ENCODE data around the gene AZU1.
"Not testable (repeated sequence)": the region's sequence is repeated elsewhere in the genome, so short reads cannot be mapped to it uniquely, and the experiment has no call there.

Gene AZU1

DNA sequence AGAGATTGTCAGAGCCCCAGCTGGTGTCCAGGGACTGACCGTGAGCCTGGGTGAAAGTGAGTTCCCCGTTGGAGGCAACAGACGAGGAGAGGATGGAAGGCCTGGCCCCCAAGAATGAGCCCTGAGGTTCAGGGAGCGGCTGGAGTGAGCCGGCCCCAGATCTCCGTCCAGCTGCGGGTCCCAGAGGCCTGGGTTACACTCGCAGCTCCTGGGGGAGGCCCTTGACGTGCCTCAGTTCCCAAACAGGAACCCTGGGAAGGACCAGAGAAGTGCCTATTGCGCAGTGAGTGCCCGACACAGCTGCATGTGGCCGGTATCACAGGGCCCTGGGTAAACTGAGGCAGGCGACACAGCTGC lies 23.3 kb downstream of the AZU1 start:
- Histone ChIP-seq H3K27me3 (ENCODE audit: control insufficient read depth, insufficient read depth, low read length) (no peaks in the 10 kb centered on the region), H3K79me2 (no peaks in the 10 kb centered on the region), H3K4me3 (ENCODE audit: low read depth, low read length) (peak overlapping the region; percentile 5), H3K4me1 (peaks cover 4% of the 10 kb centered on the region), H3K9ac (no peak overlapping the region), H3K9me3 (ENCODE audit: control insufficient read depth, low read length) (no peaks in the 10 kb centered on the region), H2AFZ (peak overlapping the region; percentile 75), H3K4me2 (ENCODE audit: low read length) (peak overlapping the region; percentile 31), H3K27ac (peak overlapping the region; percentile 30), H3K36me3 (ENCODE audit: control insufficient read depth, insufficient read depth, low read length) (no peaks in the 10 kb centered on the region)
- no peak for TF ChIP-seq CTCF (IDR thresholded peaks at IDR 0.05)

DNA sequence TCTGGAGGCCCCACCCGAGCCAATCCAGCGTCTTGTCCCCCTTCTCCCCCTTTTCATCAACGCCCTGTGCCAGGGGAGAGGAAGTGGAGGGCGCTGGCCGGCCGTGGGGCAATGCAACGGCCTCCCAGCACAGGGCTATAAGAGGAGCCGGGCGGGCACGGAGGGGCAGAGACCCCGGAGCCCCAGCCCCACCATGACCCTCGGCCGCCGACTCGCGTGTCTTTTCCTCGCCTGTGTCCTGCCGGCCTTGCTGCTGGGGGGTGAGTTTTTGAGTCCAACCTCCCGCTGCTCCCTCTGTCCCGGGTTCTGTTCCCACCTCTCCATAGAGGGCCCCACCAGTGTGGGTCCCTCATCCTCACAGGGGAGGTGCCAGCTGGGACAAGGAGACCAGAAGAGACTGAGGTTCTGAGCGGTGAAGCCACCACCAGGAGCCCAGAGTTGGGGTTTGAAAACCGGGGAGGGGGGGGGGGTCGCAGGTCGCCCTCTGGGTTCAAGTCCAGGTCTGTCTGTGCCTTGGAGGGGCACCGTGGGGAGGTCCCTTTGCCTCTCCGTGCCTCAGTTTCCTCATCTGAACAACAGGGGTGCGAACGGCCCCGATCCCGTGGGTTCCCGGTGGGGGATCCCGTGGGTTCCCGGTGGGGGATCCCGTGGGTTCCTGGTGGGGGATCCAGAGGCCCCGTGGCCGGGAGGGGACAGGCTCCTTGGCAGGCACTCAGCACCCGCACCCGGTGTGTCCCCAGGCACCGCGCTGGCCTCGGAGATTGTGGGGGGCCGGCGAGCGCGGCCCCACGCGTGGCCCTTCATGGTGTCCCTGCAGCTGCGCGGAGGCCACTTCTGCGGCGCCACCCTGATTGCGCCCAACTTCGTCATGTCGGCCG lies 24.7 kb downstream of the AZU1 start, which contains the start of gene ELANE:
Gene ELANE (plus strand): TSS at position 168 of the 878 bp plus-strand sequence. CDS start 26 bp downstream, at position 194.
- H3K9me3 ChIP-seq (ENCODE audit: control insufficient read depth, low read length) = no peaks in the 10 kb centered on the region
- no peaks in the 10 kb centered on the region for H3K27me3 ChIP-seq (ENCODE audit: control insufficient read depth, insufficient read depth, low read length)
- no peak within 1 kb of the TSS for H3K9ac ChIP-seq
- no peaks in the 10 kb centered on the region for H3K79me2 ChIP-seq
- no peak within 1 kb of the TSS for H3K4me2 ChIP-seq (ENCODE audit: low read length)
- no peak within 1 kb of the TSS for H2AFZ ChIP-seq
- no peak for TF ChIP-seq CTCF (IDR thresholded peaks at IDR 0.05)
- H3K36me3 ChIP-seq (ENCODE audit: control insufficient read depth, insufficient read depth, low read length) = no peaks in the 10 kb centered on the region
- peak within 1 kb of the TSS; percentile 30 for H3K27ac ChIP-seq
- peaks cover 4% of the 10 kb centered on the region for H3K4me1 ChIP-seq
- no peak within 1 kb of the TSS for H3K4me3 ChIP-seq (ENCODE audit: low read depth, low read length)

- no peak for TF ChIP-seq CTCF (IDR thresholded peaks at IDR 0.05)
- H2AFZ ChIP-seq = no peak overlapping the region
- no peaks in the 10 kb centered on the region for H3K9me3 ChIP-seq (ENCODE audit: control insufficient read depth, low read length)
- no peak overlapping the region for H3K4me2 ChIP-seq (ENCODE audit: low read length)
- H3K79me2 ChIP-seq = no peaks in the 10 kb centered on the region
- H3K27me3 ChIP-seq (ENCODE audit: control insufficient read depth, insufficient read depth, low read length) = no peaks in the 10 kb centered on the region
- no peak overlapping the region for H3K4me3 ChIP-seq (ENCODE audit: low read depth, low read length)
- no peaks in the 10 kb centered on the region for H3K36me3 ChIP-seq (ENCODE audit: control insufficient read depth, insufficient read depth, low read length)
- no peak overlapping the region for H3K27ac ChIP-seq
- H3K9ac ChIP-seq = no peak overlapping the region
- peaks cover 4% of the 10 kb centered on the region for H3K4me1 ChIP-seq
These were observed 25.5 kb downstream of the AZU1 start for GRCh38 chr19:853014-853585.

GRCh38 chr19:853614-854220 lies 26.1 kb downstream of the AZU1 start:
- H3K36me3 ChIP-seq (ENCODE audit: control insufficient read depth, insufficient read depth, low read length); H2AFZ ChIP-seq; H3K4me1 ChIP-seq; H3K27me3 ChIP-seq (ENCODE audit: control insufficient read depth, insufficient read depth, low read length); H3K9me3 ChIP-seq (ENCODE audit: control insufficient read depth, low read length); H3K9ac ChIP-seq; H3K79me2 ChIP-seq; H3K27ac ChIP-seq; H3K4me3 ChIP-seq (ENCODE audit: low read depth, low read length); H3K4me2 ChIP-seq (ENCODE audit: low read length): not testable (repeated sequence)

- no peak overlapping the region for H2AFZ ChIP-seq
- no peaks in the 10 kb centered on the region for H3K9me3 ChIP-seq (ENCODE audit: control insufficient read depth, low read length)
- TF ChIP-seq CTCF (IDR thresholded peaks at IDR 0.05) = no peak
- no peak overlapping the region for H3K4me3 ChIP-seq (ENCODE audit: low read depth, low read length)
- H3K9ac ChIP-seq = no peak overlapping the region
- H3K4me2 ChIP-seq (ENCODE audit: low read length) = no peak overlapping the region
- no peaks in the 10 kb centered on the region for H3K27me3 ChIP-seq (ENCODE audit: control insufficient read depth, insufficient read depth, low read length)
- no peak overlapping the region for H3K27ac ChIP-seq
- no peaks in the 10 kb centered on the region for H3K79me2 ChIP-seq
- H3K36me3 ChIP-seq (ENCODE audit: control insufficient read depth, insufficient read depth, low read length) = no peaks in the 10 kb centered on the region
- peaks cover 4% of the 10 kb centered on the region for H3K4me1 ChIP-seq
These were observed 26.9 kb downstream of the AZU1 start for GRCh38 chr19:854549-854948.
